SK-N-SH (cell line): ENCODE data around the gene KCNJ15. TPM values are rescaled to one million over a fixed set of nuclear protein-coding genes. Genes with fewer than 3 reads are reported as not detected.

Experiments
- CTCF ChIA-PET: fragments of 300-600, 350-600 bp; formaldehyde crosslinking; extraction: SDS; loops from one replicate; lab custom pipeline; 2021; lab: Yijun Ruan, JAX
- POLR2A ChIA-PET: fragments of 350-600 bp; sonication (Branson Sonifier 250); formaldehyde crosslinking; extraction: SDS; loops from one replicate; lab custom pipeline; 2020; ENCODE audit warnings: antibody characterized with exemption, inconsistent platforms; lab: Yijun Ruan, JAX
- DNase-seq: peaks from one replicate; pipeline ENCODE4 v3.0.0; 2012
- H2AFZ ChIP-seq: fragments of 200-600 bp; sonication (generic); 2 replicates; pipeline ENCODE4 v1.8.1; 2016; ENCODE audit warnings: antibody characterized with exemption, mild to moderate bottlenecking, low read depth
- H3F3A ChIP-seq: fragments of 200-600 bp; sonication (generic); replicated peaks from 2 replicates; pipeline ENCODE3; 2016; ENCODE audit warnings: antibody characterized with exemption, mild to moderate bottlenecking; ENCODE audit not compliant: insufficient read depth
- H3K27ac ChIP-seq, 2 experiments: fragments of 200-500 bp in 1 of 2; fragments of 200-600 bp in 1 of 2; sonication (Bioruptor generic) in 1 of 2; sonication (generic), shearing (Covaris generic) in 1 of 2; 2 replicates each; pipeline versions ENCODE4 v1.5.1 to v1.6.1; 2014 to 2016; ENCODE audit warnings: low read depth in 2 of 2, inconsistent platforms in 1 of 2, low read length in 1 of 2, mild to moderate bottlenecking in 1 of 2, mixed read lengths in 1 of 2
- H3K27me3 ChIP-seq: fragments of 200-600 bp; sonication (generic), shearing (Covaris generic); 2 replicates; pipeline ENCODE4 v1.6.1; 2016; ENCODE audit warnings: mixed run types; ENCODE audit not compliant: insufficient read depth
- H3K36me3 ChIP-seq, 2 experiments: fragments of 200-500 bp in 1 of 2; fragments of 200-600 bp in 1 of 2; sonication (Bioruptor generic) in 1 of 2; sonication (generic) in 1 of 2; replicated peaks in 1 of 2; 2 replicates each; pipeline versions ENCODE3 to v1.5.1; 2014 to 2016; ENCODE audit warnings: low read length in 1 of 2, mild to moderate bottlenecking in 1 of 2; ENCODE audit not compliant: insufficient read depth in 2 of 2, control insufficient read depth in 1 of 2
- H3K4me1 ChIP-seq, 2 experiments: fragments of 200-500 bp in 1 of 2; fragments of 200-600 bp in 1 of 2; sonication (Bioruptor generic) in 1 of 2; sonication (generic), shearing (Covaris generic) in 1 of 2; 2 replicates each; pipeline versions ENCODE4 v1.5.1 to v1.6.1; 2014 to 2016; ENCODE audit warnings: low read depth in 1 of 2, low read length in 1 of 2, mixed run types in 1 of 2; ENCODE audit not compliant: insufficient read depth in 2 of 2, control insufficient read depth in 1 of 2
- H3K4me2 ChIP-seq: fragments of 200-600 bp; sonication (generic), shearing (Covaris generic); 2 replicates; pipeline ENCODE4 v1.6.1; 2017; ENCODE audit warnings: mixed run types
- H3K4me3 ChIP-seq, 2 experiments: fragments of 200-500 bp in 1 of 2; fragments of 200-600 bp in 1 of 2; sonication (Bioruptor generic) in 1 of 2; sonication (generic), shearing (Covaris generic) in 1 of 2; 2 replicates each; pipeline versions ENCODE4 v1.5.1 to v1.8.1; 2014 to 2016; ENCODE audit warnings: low read depth in 2 of 2, inconsistent platforms in 1 of 2, low read length in 1 of 2, mild to moderate bottlenecking in 1 of 2, mixed read lengths in 1 of 2, moderate library complexity in 1 of 2
- H3K79me2 ChIP-seq: fragments of 200-600 bp; sonication (generic); 2 replicates; pipeline ENCODE4 v1.8.1; 2017; ENCODE audit warnings: mild to moderate bottlenecking; ENCODE audit not compliant: insufficient read depth
- H3K9ac ChIP-seq: fragments of 200-600 bp; sonication (generic); 2 replicates; pipeline ENCODE4 v1.6.1; 2017; ENCODE audit warnings: mixed run types
- H3K9me2 ChIP-seq: fragments of 200-600 bp; sonication (generic); 2 replicates; pipeline ENCODE4 v1.6.1; 2017; ENCODE audit warnings: mixed run types
- H3K9me3 ChIP-seq: fragments of 200-600 bp; sonication (generic); 2 replicates; pipeline ENCODE4 v1.6.1; 2017; ENCODE audit warnings: mixed run types, mild to moderate bottlenecking, moderate library complexity
- H4K20me1 ChIP-seq: fragments of 200-600 bp; sonication (generic); 2 replicates; pipeline ENCODE4 v1.6.1; 2017; ENCODE audit warnings: mild to moderate bottlenecking, mixed run types; ENCODE audit not compliant: insufficient read depth
- CHD2 ChIP-seq: fragments of 150-350 bp; IDR thresholded peaks from 2 replicates; pipeline ENCODE4 v1.6.1; 2018; ENCODE audit warnings: low read length; ENCODE audit not compliant: partially characterized antibody
- EZH2phosphoT487 ChIP-seq: fragments of 200-600 bp; sonication (generic); IDR thresholded peaks from 2 replicates; pipeline ENCODE4 v1.6.1; 2017; ENCODE audit warnings: low read depth, mixed run types, mild to moderate bottlenecking, antibody characterized with exemption, moderate library complexity, borderline replicate concordance
- FOSL2 ChIP-seq: IDR thresholded peaks from 2 replicates; pipeline ENCODE4 v1.4.0; 2012; ENCODE audit warnings: low read depth, mild to moderate bottlenecking, moderate library complexity, borderline replicate concordance
- FOXJ3 ChIP-seq: sonication (generic); formaldehyde crosslinking; IDR thresholded peaks from 2 replicates; pipeline ENCODE4 v1.5.1; 2020; ENCODE audit warnings: mild to moderate bottlenecking, missing genetic modification reagents
- GATA2 ChIP-seq: sonication (generic); formaldehyde crosslinking; IDR thresholded peaks from 2 replicates; pipeline ENCODE4 v1.5.0; 2020; ENCODE audit warnings: mild to moderate bottlenecking, missing genetic modification reagents
- JUND ChIP-seq: IDR thresholded peaks from 2 replicates; pipeline ENCODE4 v1.4.0; 2012
- MAX ChIP-seq: IDR thresholded peaks from 2 replicates; pipeline ENCODE4 v1.4.0; 2012; ENCODE audit warnings: low read depth
- MXI1 ChIP-seq: IDR thresholded peaks from 2 replicates; pipeline ENCODE4 v1.6.1; 2012; ENCODE audit warnings: mild to moderate bottlenecking, low read depth, low read length, improper control_type of control experiment
- NFIC ChIP-seq: IDR thresholded peaks from 2 replicates; pipeline ENCODE4 v1.4.0; 2012; ENCODE audit warnings: borderline replicate concordance
- NRF1 ChIP-seq: IDR thresholded peaks from 2 replicates; pipeline ENCODE4 v1.6.1; 2012; ENCODE audit warnings: low read depth, mild to moderate bottlenecking, low read length
- POLR2AphosphoS5 ChIP-seq: IDR thresholded peaks from 2 replicates; pipeline ENCODE4 v1.6.1; 2012; ENCODE audit warnings: low read depth, low read length
- RFX5 ChIP-seq: IDR thresholded peaks from 2 replicates; pipeline ENCODE4 v1.6.1; 2012; ENCODE audit warnings: mild to moderate bottlenecking, improper control_type of control experiment, low read length
- SMC3 ChIP-seq: IDR thresholded peaks from 2 replicates; pipeline ENCODE4 v1.6.1; 2012; ENCODE audit warnings: low read depth, low read length, improper control_type of control experiment
- TCF12 ChIP-seq: IDR thresholded peaks from 2 replicates; pipeline ENCODE4 v1.4.0; 2012
- TEAD4 ChIP-seq: IDR thresholded peaks from 2 replicates; pipeline ENCODE4 v1.4.0; 2012; ENCODE audit warnings: mild to moderate bottlenecking, borderline replicate concordance; ENCODE audit not compliant: insufficient read depth
- WGBS: methylation state at CpG from one replicate; pipeline ENCODE4 v1.1.6; 2017; ENCODE audit warnings: low lambda C conversion rate; 5-methylcytosine and 5-hydroxymethylcytosine counted together
- polyA plus RNA-seq, 3 experiments: library from polyadenylated mRNA; depleted of rRNA; stranded (reverse); fragments of >200 nt; gene quantifications; 2 replicates each; pipeline ENCODE4 v1.2.3, GENCODE V29; 2012
- TF ChIP-seq, protein P1 (sequence below): IDR thresholded peaks from 2 replicates; pipeline ENCODE4 v1.4.0; 2012; ENCODE audit warnings: low read depth, borderline replicate concordance
- TF ChIP-seq, protein P2 (sequence below): IDR thresholded peaks from 2 replicates; pipeline ENCODE4; 2012
- TF ChIP-seq, protein P3 (sequence below): fragments of 150-350 bp; IDR thresholded peaks from 2 replicates; pipeline ENCODE4 v1.6.1; 2017; ENCODE audit warnings: antibody characterized with exemption, low read length, low read depth, borderline replicate concordance

KCNJ15 gene
- polyA plus RNA-seq, 1 of the 3 experiments (the other 2 are of a cell fraction) = 0.03 TPM

DNA sequence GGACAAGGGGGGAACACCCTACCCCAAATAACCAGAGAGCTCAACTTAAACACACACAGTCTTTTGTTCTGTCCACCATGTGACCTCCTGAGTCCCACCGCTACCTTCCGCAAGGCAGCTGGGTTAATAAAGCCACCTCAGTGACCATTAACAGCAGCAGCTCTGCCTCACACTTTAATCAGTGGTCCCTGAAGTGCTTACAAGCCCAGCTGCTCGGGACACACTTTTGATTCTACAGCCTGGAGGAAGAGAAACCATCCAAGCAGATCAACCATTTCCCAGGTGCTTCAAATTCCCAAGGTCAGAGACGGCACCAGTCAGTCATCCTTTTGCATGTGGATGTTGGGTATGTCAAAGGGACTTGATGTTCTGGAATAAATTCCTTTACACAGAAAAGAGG is 70.1 kb downstream of the KCNJ15 start:
- no peaks in the 10 kb centered on the region for H3K9me3 ChIP-seq
- no peak overlapping the region for H3K4me2 ChIP-seq
- H2AFZ ChIP-seq = no peak overlapping the region
- CTCF ChIA-PET = no interaction called here
- no peak overlapping the region for H3K9ac ChIP-seq
- no peak overlapping the region for H3K4me3 ChIP-seq
- POLR2A ChIA-PET = no interaction called here
- TF ChIP-seq JUND (no peak), FOSL2 (no peak), POLR2AphosphoS5 (no peak), TEAD4 (no peak), NFIC (no peak), CHD2 (no peak), FOXJ3 (CRISPR knock-in tag) (no peak), GATA2 (CRISPR knock-in tag) (no peak), SMC3 (no peak), MXI1 (no peak)
- TF ChIP-seq, protein P1, sequence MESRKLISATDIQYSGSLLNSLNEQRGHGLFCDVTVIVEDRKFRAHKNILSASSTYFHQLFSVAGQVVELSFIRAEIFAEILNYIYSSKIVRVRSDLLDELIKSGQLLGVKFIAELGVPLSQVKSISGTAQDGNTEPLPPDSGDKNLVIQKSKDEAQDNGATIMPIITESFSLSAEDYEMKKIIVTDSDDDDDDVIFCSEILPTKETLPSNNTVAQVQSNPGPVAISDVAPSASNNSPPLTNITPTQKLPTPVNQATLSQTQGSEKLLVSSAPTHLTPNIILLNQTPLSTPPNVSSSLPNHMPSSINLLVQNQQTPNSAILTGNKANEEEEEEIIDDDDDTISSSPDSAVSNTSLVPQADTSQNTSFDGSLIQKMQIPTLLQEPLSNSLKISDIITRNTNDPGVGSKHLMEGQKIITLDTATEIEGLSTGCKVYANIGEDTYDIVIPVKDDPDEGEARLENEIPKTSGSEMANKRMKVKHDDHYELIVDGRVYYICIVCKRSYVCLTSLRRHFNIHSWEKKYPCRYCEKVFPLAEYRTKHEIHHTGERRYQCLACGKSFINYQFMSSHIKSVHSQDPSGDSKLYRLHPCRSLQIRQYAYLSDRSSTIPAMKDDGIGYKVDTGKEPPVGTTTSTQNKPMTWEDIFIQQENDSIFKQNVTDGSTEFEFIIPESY = no peak
- TF ChIP-seq, protein P2, sequence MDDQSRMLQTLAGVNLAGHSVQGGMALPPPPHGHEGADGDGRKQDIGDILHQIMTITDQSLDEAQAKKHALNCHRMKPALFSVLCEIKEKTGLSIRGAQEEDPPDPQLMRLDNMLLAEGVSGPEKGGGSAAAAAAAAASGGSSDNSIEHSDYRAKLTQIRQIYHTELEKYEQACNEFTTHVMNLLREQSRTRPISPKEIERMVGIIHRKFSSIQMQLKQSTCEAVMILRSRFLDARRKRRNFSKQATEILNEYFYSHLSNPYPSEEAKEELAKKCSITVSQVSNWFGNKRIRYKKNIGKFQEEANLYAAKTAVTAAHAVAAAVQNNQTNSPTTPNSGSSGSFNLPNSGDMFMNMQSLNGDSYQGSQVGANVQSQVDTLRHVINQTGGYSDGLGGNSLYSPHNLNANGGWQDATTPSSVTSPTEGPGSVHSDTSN = no peak
- TF ChIP-seq, all 33 proteins: peak for 0
- no peaks in the 10 kb centered on the region for H3K36me3 ChIP-seq
- peaks cover 0 to 7% of the 10 kb centered on the region in 2 experiments; a peak in 1 of 4 replicates for H3K4me1 ChIP-seq
- no peak overlapping the region for H3K27ac ChIP-seq
- 78% methylated on average over 4 of the region's 4 CpGs for WGBS
- no peak for DNase-seq
- H3K79me2 ChIP-seq = no peaks in the 10 kb centered on the region
- no peaks in the 10 kb centered on the region for H3K27me3 ChIP-seq
- H3F3A ChIP-seq = peaks cover 11% of the 10 kb centered on the region
- H4K20me1 ChIP-seq = no peaks in the 10 kb centered on the region
- H3K9me2 ChIP-seq = no peaks in the 10 kb centered on the region

GRCh38 chr21:38327984-38328383 is 71.2 kb downstream of the KCNJ15 start:
- POLR2A ChIA-PET = no interaction called here
- WGBS = 100% methylated on average over 1 of the region's 1 CpG
- no peak overlapping the region for H3K9ac ChIP-seq
- H3K79me2 ChIP-seq = no peaks in the 10 kb centered on the region
- peaks cover 10% of the 10 kb centered on the region for H3F3A ChIP-seq
- DNase-seq = no peak
- TF ChIP-seq NRF1 (no peak), EZH2phosphoT487 (no peak), TCF12 (no peak), JUND (no peak), SMC3 (no peak), RFX5 (no peak), MAX (no peak)
- TF ChIP-seq, protein P3, sequence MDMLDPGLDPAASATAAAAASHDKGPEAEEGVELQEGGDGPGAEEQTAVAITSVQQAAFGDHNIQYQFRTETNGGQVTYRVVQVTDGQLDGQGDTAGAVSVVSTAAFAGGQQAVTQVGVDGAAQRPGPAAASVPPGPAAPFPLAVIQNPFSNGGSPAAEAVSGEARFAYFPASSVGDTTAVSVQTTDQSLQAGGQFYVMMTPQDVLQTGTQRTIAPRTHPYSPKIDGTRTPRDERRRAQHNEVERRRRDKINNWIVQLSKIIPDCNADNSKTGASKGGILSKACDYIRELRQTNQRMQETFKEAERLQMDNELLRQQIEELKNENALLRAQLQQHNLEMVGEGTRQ = no peak
- TF ChIP-seq, all 33 proteins: peak for 0
- Histone ChIP-seq H3K4me3 (no peak overlapping the region), H3K36me3 (no peaks in the 10 kb centered on the region), H3K27me3 (no peaks in the 10 kb centered on the region), H3K27ac (no peak overlapping the region), H3K9me3 (no peaks in the 10 kb centered on the region), H3K4me2 (no peak overlapping the region), H2AFZ (no peak overlapping the region), H4K20me1 (no peaks in the 10 kb centered on the region), H3K4me1 (peaks cover 0 to 7% of the 10 kb centered on the region in 2 experiments; a peak in 1 of 4 replicates), H3K9me2 (no peaks in the 10 kb centered on the region)
- CTCF ChIA-PET = interaction anchor here (1.0 to 1.3 kb wide), 2 partner anchors 27 to 28 kb away, joined by 3 to 8 read pairs; no protein-coding TSS in a partner anchor
